ENCODE results near the gene CAPN14. TPM values are rescaled to one million over a fixed set of nuclear protein-coding genes. Genes with fewer than 3 reads are reported as not detected.

Gene CAPN14
- total RNA-seq, 1 experiment from 2014 or later = 0.23 TPM

GRCh38 chr2:31147645-31148044, 69.7 kb downstream of the CAPN14 start:
- no peaks in the 10 kb centered on the region for H3K9me3 Mint-ChIP-seq (ENCODE audit: unreplicated experiment)
- no peaks in the 10 kb centered on the region for H3K4me1 ChIP-seq
- no peak for DNase-seq
- ChIA-PET POLR2A (no interaction called here), CTCF (no interaction called here)
- no TSS peak for BruUV-seq (replicated peaks)
- no peaks in the 10 kb centered on the region for H3K9me3 ChIP-seq
- intact Hi-C loops (cut with micrococcal nuclease; ENCODE audit: unreplicated experiment) = no loop called here
- H3K4me3 Mint-ChIP-seq (ENCODE audit: unreplicated experiment) = no peak overlapping the region
- peaks cover 18% of the 10 kb centered on the region for H3K27me3 Mint-ChIP-seq (ENCODE audit: insufficient read depth, unreplicated experiment)
- H3K36me3 Mint-ChIP-seq (ENCODE audit: insufficient read depth, unreplicated experiment) = no peaks in the 10 kb centered on the region
- H3K27ac Mint-ChIP-seq (ENCODE audit: unreplicated experiment) = no peak overlapping the region
- no peaks in the 10 kb centered on the region for H3K4me1 Mint-ChIP-seq (ENCODE audit: low read depth, unreplicated experiment)
- H3K36me3 ChIP-seq (ENCODE audit: control insufficient read depth, insufficient read depth, low read length) = no peaks in the 10 kb centered on the region
- no peaks in the 10 kb centered on the region for H3K27me3 ChIP-seq (replicated peaks; ENCODE audit: control insufficient read depth, insufficient read depth, low read length)
- no peak for TF ChIP-seq CTCF (IDR thresholded peaks at IDR 0.05; ENCODE audit: insufficient read depth in 1 of 2, low read depth in 1 of 2, low read length in 1 of 2, severe bottlenecking in 1 of 2, unreplicated experiment in 1 of 2)
- H3K4me3 ChIP-seq (ENCODE audit: low read depth, low read length) = no peak overlapping the region

- Mint-ChIP-seq H3K4me1 (ENCODE audit: low read depth, unreplicated experiment) (no peaks in the 10 kb centered on the region), H3K4me3 (ENCODE audit: unreplicated experiment) (no peak overlapping the region), H3K9me3 (ENCODE audit: unreplicated experiment) (no peaks in the 10 kb centered on the region), H3K27me3 (ENCODE audit: insufficient read depth, unreplicated experiment) (peaks cover 23% of the 10 kb centered on the region), H3K36me3 (ENCODE audit: insufficient read depth, unreplicated experiment) (no peaks in the 10 kb centered on the region), H3K27ac (ENCODE audit: unreplicated experiment) (no peak overlapping the region)
- Histone ChIP-seq H3K27me3 (replicated peaks; ENCODE audit: control insufficient read depth, insufficient read depth, low read length) (peaks cover 3% of the 10 kb centered on the region), H3K9me3 (no peaks in the 10 kb centered on the region), H3K4me3 (ENCODE audit: low read depth, low read length) (no peak overlapping the region), H3K36me3 (ENCODE audit: control insufficient read depth, insufficient read depth, low read length) (no peaks in the 10 kb centered on the region), H3K4me1 (no peaks in the 10 kb centered on the region)
- DNase-seq = no peak
- no peak for TF ChIP-seq CTCF (IDR thresholded peaks at IDR 0.05; ENCODE audit: insufficient read depth in 1 of 2, low read depth in 1 of 2, low read length in 1 of 2, severe bottlenecking in 1 of 2, unreplicated experiment in 1 of 2)
- POLR2A ChIA-PET = no interaction called here
- CTCF ChIA-PET = no interaction called here
- intact Hi-C loops (cut with micrococcal nuclease; ENCODE audit: unreplicated experiment) = no loop called here
- BruUV-seq (replicated peaks) = no TSS peak
Observed at GRCh38 chr2:31142110-31142509, 75.2 kb downstream of the CAPN14 start.

- H3K4me1 ChIP-seq = no peaks in the 10 kb centered on the region
- H3K9me3 ChIP-seq = no peaks in the 10 kb centered on the region
- intact Hi-C loops (cut with micrococcal nuclease; ENCODE audit: unreplicated experiment) = no loop called here
- BruUV-seq (replicated peaks) = no TSS peak
- no peak overlapping the region for H3K4me3 ChIP-seq (ENCODE audit: low read depth, low read length)
- H3K4me1 Mint-ChIP-seq (ENCODE audit: low read depth, unreplicated experiment) = no peaks in the 10 kb centered on the region
- H3K36me3 Mint-ChIP-seq (ENCODE audit: insufficient read depth, unreplicated experiment) = no peaks in the 10 kb centered on the region
- POLR2A ChIA-PET = no interaction called here
- H3K27me3 Mint-ChIP-seq (ENCODE audit: insufficient read depth, unreplicated experiment) = peaks cover 27% of the 10 kb centered on the region
- peaks cover 4% of the 10 kb centered on the region for H3K27me3 ChIP-seq (replicated peaks; ENCODE audit: control insufficient read depth, insufficient read depth, low read length)
- DNase-seq = no peak
- no peak for TF ChIP-seq CTCF (IDR thresholded peaks at IDR 0.05; ENCODE audit: insufficient read depth in 1 of 2, low read depth in 1 of 2, low read length in 1 of 2, severe bottlenecking in 1 of 2, unreplicated experiment in 1 of 2)
- no peaks in the 10 kb centered on the region for H3K36me3 ChIP-seq (ENCODE audit: control insufficient read depth, insufficient read depth, low read length)
- H3K4me3 Mint-ChIP-seq (ENCODE audit: unreplicated experiment) = no peak overlapping the region
- H3K27ac Mint-ChIP-seq (ENCODE audit: unreplicated experiment) = no peak overlapping the region
- H3K9me3 Mint-ChIP-seq (ENCODE audit: unreplicated experiment) = no peaks in the 10 kb centered on the region
- CTCF ChIA-PET = no interaction called here
Observed at GRCh38 chr2:31141443-31142085, 75.8 kb downstream of the CAPN14 start.
